Measurements from ENCODE around the gene PLIN3. TPM values are rescaled to one million over a fixed set of nuclear protein-coding genes. Genes with fewer than 3 reads are reported as not detected.

Gene PLIN3
- total RNA-seq, 1 experiment from 2014 or later, result 207 TPM

GRCh38 chr19:4870025-4870700 lies 2.7 kb upstream of the PLIN3 start:
- no peaks in the 10 kb centered on the region for H3K9me2 ChIP-seq (ENCODE audit: insufficient read depth)
- peaks cover 0 to 5% of the 10 kb centered on the region in 2 experiments; a peak in 1 of 4 replicates for H3K36me3 ChIP-seq (ENCODE audit: control insufficient read depth in 1 of 2, insufficient read depth in 2 of 2, low read length in 2 of 2)
- no peak overlapping the region for H2AFZ ChIP-seq (ENCODE audit: low read depth, low read length, poor library complexity, severe bottlenecking)
- H4K20me1 ChIP-seq (ENCODE audit: insufficient read depth), result no peaks in the 10 kb centered on the region
- POLR2A ChIA-PET, result interaction anchor here (0.8 to 5.7 kb wide), 7 partner anchors 8 to 298 kb away, joined by 3 to 54 read pairs (median 3); partner anchors contain the start of gene KDM4B
- peak; percentile 69 for ATAC-seq
- intact Hi-C loops (cut with micrococcal nuclease), result loop anchor here (1.0 to 5.0 kb wide), 2 partner anchors 58 to 97 kb away; partner anchors contain the start of gene KDM4B
- H3K4me3 ChIP-seq (replicated peaks in 1 of 2; ENCODE audit: low read depth in 1 of 2, low read length in 2 of 2), result peak overlapping the region; percentile 24 to 47
- CTCF ChIA-PET, result interaction anchor here (0.9 to 8.1 kb wide), 7 partner anchors 18 to 934 kb away, joined by 3 to 55 read pairs (median 5); partner anchors contain the start of gene FEM1A
- RAD21 ChIA-PET (ENCODE audit: low non-redundant PET in 1 of 2, low total read pairs in 2 of 2, uncharacterized antibody in 2 of 2, unreplicated experiment in 2 of 2), result interaction anchor here (0.6 to 2.3 kb wide), 4 partner anchors 41 to 1594 kb away, joined by 3 to 9 read pairs (median 3); no protein-coding TSS in a partner anchor
- peak overlapping the region; percentile 95 for H3K27ac ChIP-seq (ENCODE audit: low read depth, low read length)
- peak; percentile 95 for DNase-seq (ENCODE audit: low read depth, low spot score)
- peaks cover 43 to 70% of the 10 kb centered on the region in 2 experiments for H3K4me1 ChIP-seq (ENCODE audit: control insufficient read depth in 1 of 2, insufficient read depth in 2 of 2, low read length in 2 of 2)
- H3K4me2 ChIP-seq (ENCODE audit: low read length), result peak overlapping the region; percentile 85
- H3K9me3 ChIP-seq (ENCODE audit: control insufficient read depth in 1 of 2, insufficient read depth in 1 of 2, low read depth in 1 of 2, low read length in 2 of 2), result no peaks in the 10 kb centered on the region
- H3K9ac ChIP-seq (ENCODE audit: low read length), result peak overlapping the region; percentile 94
- BruUV-seq (replicated peaks), result no TSS peak
- H3K27me3 ChIP-seq (ENCODE audit: insufficient read depth, low read length), result no peaks in the 10 kb centered on the region
- peaks cover 23% of the 10 kb centered on the region for H3K79me2 ChIP-seq (ENCODE audit: insufficient read depth, low read length)
- no peak for TF ChIP-seq YY1 (IDR thresholded peaks at IDR 0.05; ENCODE audit: extremely low read depth, insufficient replicate concordance, low read depth, low read length)
- no peak for TF ChIP-seq ZNF274 (IDR thresholded peaks at IDR 0.05; ENCODE audit: low read depth, low read length)
- TF ChIP-seq SRF (IDR thresholded peaks at IDR 0.05; ENCODE audit: low read depth), result no peak
- TF ChIP-seq ZFX (IDR thresholded peaks at IDR 0.05), result peak; percentile 35; the same call in 1 of the 2 replicates
- TF ChIP-seq POLR2AphosphoS5 (IDR thresholded peaks at IDR 0.05; ENCODE audit: low read depth, low read length), result peak; percentile 75
- peak; percentile 100 for TF ChIP-seq CBX3 (IDR thresholded peaks at IDR 0.05; ENCODE audit: low read depth)
- no peak; the same call in 1 of the 2 replicates for TF ChIP-seq SIN3A (IDR thresholded peaks at IDR 0.05; ENCODE audit: low read depth)
- TF ChIP-seq ELF1 (IDR thresholded peaks at IDR 0.05; ENCODE audit: borderline replicate concordance, low read depth), result no peak
- no peak for TF ChIP-seq ATF3 (IDR thresholded peaks at IDR 0.05)
- TF ChIP-seq JUND (IDR thresholded peaks at IDR 0.05), result peak; percentile 98
- TF ChIP-seq RAD21 (IDR thresholded peaks at IDR 0.05; ENCODE audit: low read depth), result no peak
- no peak for TF ChIP-seq REST (IDR thresholded peaks at IDR 0.05; ENCODE audit: low read depth)
- TF ChIP-seq FOSL1 (IDR thresholded peaks at IDR 0.05; ENCODE audit: low read depth), result peak; percentile 96
- TF ChIP-seq SP1 (IDR thresholded peaks at IDR 0.05; ENCODE audit: low read depth), result peak; percentile 97
- peak; percentile 85; the same call in 1 of the 2 replicates for TF ChIP-seq MAX (IDR thresholded peaks at IDR 0.05)
- TF ChIP-seq CEBPB (IDR thresholded peaks at IDR 0.05; ENCODE audit: low read depth), result no peak
- TF ChIP-seq ZBTB33 (IDR thresholded peaks at IDR 0.05; ENCODE audit: extremely low read depth, insufficient replicate concordance, low read length), result no peak
- no peak for TF ChIP-seq EZH2 (IDR thresholded peaks at IDR 0.05)
- no peak for TF ChIP-seq POLR2A (IDR thresholded peaks at IDR 0.05; ENCODE audit: borderline replicate concordance, extremely low read depth, insufficient read depth, insufficient read length)
- peak; percentile 52 for TF ChIP-seq TCF7L2 (IDR thresholded peaks at IDR 0.05; ENCODE audit: borderline replicate concordance, extremely low read depth, insufficient read depth, insufficient read length)
- TF ChIP-seq EGR1 (IDR thresholded peaks at IDR 0.05; ENCODE audit: low read depth), result peak; percentile 40
